Activated CD4-positive, alpha-beta memory T cell treated with anti-CD3 and anti-CD28 coated beads for 36 hours (primary cell): Measurements from ENCODE around the gene HDAC9. TPM values are rescaled to one million over a fixed set of nuclear protein-coding genes. Genes with fewer than 3 reads are reported as not detected.
"Not testable (repeated sequence)": the region's sequence is repeated elsewhere in the genome, so short reads cannot be mapped to it uniquely, and the experiment has no call there.

Source experiments
- CTCF ChIA-PET: fragments of 350-600 bp; sonication (Branson Sonifier 250); formaldehyde crosslinking; loops from one replicate; lab custom pipeline; 2021; ENCODE audit warnings: antibody characterized with exemption, inconsistent platforms; lab: Charles Lee
- POLR2A ChIA-PET: fragments of 350-600 bp; sonication (Branson Sonifier 250); formaldehyde crosslinking; loops from one replicate; lab custom pipeline; 2021; ENCODE audit warnings: antibody characterized with exemption; lab: Charles Lee
- DNase-seq: peaks from one replicate; pipeline ENCODE4 v3.0.0-alpha.2; 2020
- H3K27ac Mint-ChIP-seq: one replicate; pipeline ENCODE4 v1.8.0; 2021; ENCODE audit warnings: mixed read lengths
- H3K27me3 Mint-ChIP-seq: one replicate; pipeline ENCODE4 v1.8.0; 2021; ENCODE audit warnings: mixed read lengths
- H3K36me3 Mint-ChIP-seq: one replicate; pipeline ENCODE4 v1.8.0; 2021; ENCODE audit warnings: mixed read lengths
- H3K4me1 Mint-ChIP-seq: one replicate; pipeline ENCODE4 v1.8.0; 2021; ENCODE audit warnings: low read depth, mixed read lengths
- H3K4me3 Mint-ChIP-seq: one replicate; pipeline ENCODE4 v1.8.0; 2021; ENCODE audit warnings: mild to moderate bottlenecking, mixed read lengths
- H3K9me3 Mint-ChIP-seq: one replicate; pipeline ENCODE4 v1.8.0; 2021; ENCODE audit warnings: mixed read lengths
- intact Hi-C: fragments of 100-400 bp; cut with micrococcal nuclease; formaldehyde crosslinking; loops from one replicate; pipeline ENCODE4 v1.15.1; 2023
- total RNA-seq, 2 experiments: library from RNA; stranded (reverse); gene quantifications; one replicate each; pipeline ENCODE4 v1.2.3, GENCODE V29; 2021

HDAC9 gene
- total RNA-seq, 2 experiments from 2014 or later, result 1.0 to 1.1 TPM

DNA sequence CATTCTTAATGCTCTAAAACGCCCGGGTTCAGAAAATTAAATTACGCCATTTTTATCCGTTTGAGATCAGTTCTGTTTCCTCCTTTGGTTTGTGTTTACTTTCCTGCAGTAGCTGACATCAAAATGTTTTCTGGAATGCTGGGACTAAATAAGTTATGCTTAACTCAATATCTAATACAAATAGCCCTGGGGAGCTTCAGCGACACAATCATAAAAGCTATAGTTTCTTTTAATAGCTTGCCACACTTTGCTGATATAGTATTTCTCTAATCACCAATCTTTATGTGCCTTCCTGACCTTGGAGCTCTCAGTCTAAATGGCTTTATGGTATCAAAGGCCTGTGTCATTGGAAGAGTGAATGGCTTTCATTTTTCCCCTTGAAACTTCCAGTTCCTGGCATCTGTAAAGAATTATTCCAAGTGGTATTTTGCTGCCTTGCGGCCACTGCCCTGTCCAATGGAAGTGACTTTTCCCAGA, 202.7 kb downstream of the HDAC9 start:
- Mint-ChIP-seq H3K27me3 (no peaks in the 10 kb centered on the region), H3K9me3 (no peaks in the 10 kb centered on the region), H3K36me3 (no peaks in the 10 kb centered on the region), H3K4me1 (no peaks in the 10 kb centered on the region), H3K27ac (no peak overlapping the region), H3K4me3 (no peak overlapping the region)
- ChIA-PET POLR2A (no interaction called here), CTCF (interaction anchor here (0.8 kb wide), 1 partner anchor 10 kb away, joined by 3 read pairs; no protein-coding TSS in a partner anchor)
- intact Hi-C loops, result no loop called here
- DNase-seq, result no peak

DNA sequence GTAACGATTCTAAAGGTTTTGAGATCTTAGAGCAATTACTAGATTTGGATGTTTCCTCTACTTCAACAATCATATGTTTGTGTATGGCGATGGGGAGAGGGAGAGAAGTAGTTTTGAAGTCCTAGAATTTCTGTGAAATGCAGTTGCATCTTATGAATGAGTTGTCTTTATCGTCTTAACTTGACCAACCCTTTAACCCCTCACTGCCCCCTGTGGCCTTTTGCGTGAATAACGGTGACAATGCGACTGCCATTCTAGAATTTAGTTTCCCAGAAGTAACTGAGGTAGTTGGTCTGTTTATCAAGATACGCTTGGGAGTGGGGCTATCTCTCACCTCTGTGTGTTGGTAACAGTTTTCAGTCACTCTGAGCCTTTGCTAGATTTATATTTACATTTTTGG, 204.6 kb downstream of the HDAC9 start:
- Mint-ChIP-seq H3K27ac (no peak overlapping the region), H3K9me3 (no peaks in the 10 kb centered on the region), H3K36me3 (no peaks in the 10 kb centered on the region), H3K4me3 (no peak overlapping the region), H3K4me1 (no peaks in the 10 kb centered on the region), H3K27me3 (no peaks in the 10 kb centered on the region)
- CTCF ChIA-PET, result no interaction called here
- intact Hi-C loops, result no loop called here
- no peak for DNase-seq
- POLR2A ChIA-PET, result no interaction called here

GRCh38 chr7:18702071-18702829, 206.7 kb downstream of the HDAC9 start:
- no peaks in the 10 kb centered on the region for H3K9me3 Mint-ChIP-seq
- no peaks in the 10 kb centered on the region for H3K27me3 Mint-ChIP-seq
- DNase-seq, result no peak
- H3K36me3 Mint-ChIP-seq, result no peaks in the 10 kb centered on the region
- ChIA-PET CTCF (no interaction called here), POLR2A (no interaction called here)
- H3K4me3 Mint-ChIP-seq, result no peak overlapping the region
- H3K27ac Mint-ChIP-seq, result no peak overlapping the region
- intact Hi-C loops, result no loop called here
- no peaks in the 10 kb centered on the region for H3K4me1 Mint-ChIP-seq

- Mint-ChIP-seq H3K4me3 (no peak overlapping the region), H3K4me1 (no peaks in the 10 kb centered on the region), H3K9me3 (no peaks in the 10 kb centered on the region), H3K27me3 (no peaks in the 10 kb centered on the region), H3K27ac (no peak overlapping the region), H3K36me3 (no peaks in the 10 kb centered on the region)
- POLR2A ChIA-PET, result no interaction called here
- intact Hi-C loops, result no loop called here
- no peak for DNase-seq
- CTCF ChIA-PET, result no interaction called here
Observed at GRCh38 chr7:18703685-18704084, 208.1 kb downstream of the HDAC9 start.

GRCh38 chr7:18706670-18707069, 211.1 kb downstream of the HDAC9 start:
- Mint-ChIP-seq H3K4me3 (no peak overlapping the region), H3K9me3 (no peaks in the 10 kb centered on the region), H3K4me1 (no peaks in the 10 kb centered on the region), H3K27ac (no peak overlapping the region), H3K36me3 (no peaks in the 10 kb centered on the region), H3K27me3 (no peaks in the 10 kb centered on the region)
- DNase-seq, result no peak
- CTCF ChIA-PET, result no interaction called here
- POLR2A ChIA-PET, result no interaction called here
- intact Hi-C loops, result no loop called here

GRCh38 chr7:18708204-18708603, 212.7 kb downstream of the HDAC9 start:
- H3K36me3 Mint-ChIP-seq, result no peaks in the 10 kb centered on the region
- no peak for DNase-seq
- CTCF ChIA-PET, result no interaction called here
- H3K9me3 Mint-ChIP-seq, result no peaks in the 10 kb centered on the region
- intact Hi-C loops, result no loop called here
- POLR2A ChIA-PET, result no interaction called here
- no peak overlapping the region for H3K4me3 Mint-ChIP-seq
- H3K4me1 Mint-ChIP-seq, result no peaks in the 10 kb centered on the region
- no peak overlapping the region for H3K27ac Mint-ChIP-seq
- H3K27me3 Mint-ChIP-seq, result no peaks in the 10 kb centered on the region

DNA sequence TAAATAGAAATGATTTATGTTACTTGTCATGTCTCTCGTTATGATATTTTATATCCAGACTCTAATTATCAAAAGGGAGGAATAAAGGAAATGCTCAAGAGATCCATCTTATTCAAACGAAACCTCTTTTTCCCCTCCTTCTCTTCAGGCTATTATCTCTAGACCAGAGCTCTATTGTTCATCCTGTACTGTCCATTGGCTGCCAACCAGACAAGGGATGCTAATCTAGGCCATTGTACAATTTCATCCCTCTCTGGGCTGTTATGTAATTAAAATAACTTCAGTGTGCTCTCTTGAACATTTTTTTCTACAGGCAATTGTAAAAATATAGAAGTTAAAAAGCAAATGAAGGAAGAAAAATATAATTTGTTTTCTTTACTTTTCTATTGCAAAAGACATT, 220.4 kb downstream of the HDAC9 start:
- intact Hi-C loops, result no loop called here
- CTCF ChIA-PET, result no interaction called here

GRCh38 chr7:18721429-18721828, 225.9 kb downstream of the HDAC9 start:
- no peaks in the 10 kb centered on the region for H3K36me3 Mint-ChIP-seq
- DNase-seq, result no peak
- no peaks in the 10 kb centered on the region for H3K27me3 Mint-ChIP-seq
- peaks cover 4% of the 10 kb centered on the region for H3K9me3 Mint-ChIP-seq
- no peak overlapping the region for H3K4me3 Mint-ChIP-seq
- intact Hi-C loops, result no loop called here
- H3K4me1 Mint-ChIP-seq, result no peaks in the 10 kb centered on the region
- no peak overlapping the region for H3K27ac Mint-ChIP-seq
- CTCF ChIA-PET, result no interaction called here
- POLR2A ChIA-PET, result no interaction called here

More for the DNA sequence above, 220.4 kb downstream of the HDAC9 start:
- Mint-ChIP-seq H3K27me3 (no peaks in the 10 kb centered on the region), H3K4me3 (no peak overlapping the region), H3K36me3 (no peaks in the 10 kb centered on the region), H3K4me1 (no peaks in the 10 kb centered on the region), H3K9me3 (peaks cover 4% of the 10 kb centered on the region), H3K27ac (no peak overlapping the region)
- POLR2A ChIA-PET, result no interaction called here
- DNase-seq, result no peak

- Mint-ChIP-seq H3K27me3 (no peaks in the 10 kb centered on the region), H3K36me3 (no peaks in the 10 kb centered on the region), H3K4me1 (no peaks in the 10 kb centered on the region), H3K9me3 (no peaks in the 10 kb centered on the region), H3K27ac (no peak overlapping the region), H3K4me3 (no peak overlapping the region)
- DNase-seq, result no peak
- ChIA-PET CTCF (no interaction called here), POLR2A (no interaction called here)
- intact Hi-C loops, result no loop called here
Observed at GRCh38 chr7:18724318-18724717, 228.8 kb downstream of the HDAC9 start.

DNA sequence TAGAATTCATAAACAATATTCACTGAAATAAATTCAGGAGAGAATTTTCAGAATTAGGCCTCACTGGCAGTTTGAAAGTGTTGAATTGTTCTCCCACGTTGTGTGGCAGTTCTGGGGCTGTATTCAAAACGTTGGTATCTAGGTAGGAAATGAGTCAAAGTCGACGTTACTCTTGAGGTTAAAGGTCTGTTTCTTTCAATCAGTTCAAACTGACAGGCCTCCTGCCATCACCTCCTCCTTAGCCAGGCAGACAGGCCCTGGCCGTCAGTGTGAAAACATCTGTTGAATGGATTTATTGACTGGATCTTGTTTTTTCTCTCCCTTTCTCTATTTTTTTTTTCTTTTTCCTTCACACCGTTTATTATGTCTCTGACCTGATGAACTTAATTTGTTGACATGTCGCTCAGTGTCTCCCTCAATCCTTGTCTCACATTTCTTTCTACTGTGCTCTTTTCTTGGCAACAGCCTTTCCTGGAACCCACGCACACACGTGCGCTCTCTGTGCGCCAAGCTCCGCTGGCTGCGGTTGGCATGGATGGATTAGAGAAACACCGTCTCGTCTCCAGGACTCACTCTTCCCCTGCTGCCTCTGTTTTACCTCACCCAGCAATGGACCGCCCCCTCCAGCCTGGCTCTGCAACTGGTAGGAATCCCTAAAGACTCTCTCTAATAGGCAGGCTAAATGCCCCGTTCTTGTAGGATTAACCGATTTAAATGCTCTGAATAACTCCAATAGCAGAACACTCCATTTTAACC, 231.7 kb downstream of the HDAC9 start:
- Mint-ChIP-seq H3K36me3 (no peaks in the 10 kb centered on the region), H3K4me3 (no peak overlapping the region), H3K27ac (no peak overlapping the region), H3K4me1 (no peaks in the 10 kb centered on the region), H3K9me3 (no peaks in the 10 kb centered on the region), H3K27me3 (no peaks in the 10 kb centered on the region)
- ChIA-PET POLR2A (no interaction called here), CTCF (no interaction called here)
- no peak for DNase-seq
- intact Hi-C loops, result no loop called here

- H3K27me3 Mint-ChIP-seq, intact Hi-C loops, H3K4me1 Mint-ChIP-seq, POLR2A ChIA-PET, H3K9me3 Mint-ChIP-seq, H3K36me3 Mint-ChIP-seq, CTCF ChIA-PET, H3K4me3 Mint-ChIP-seq, DNase-seq, H3K27ac Mint-ChIP-seq: not testable (repeated sequence)
Observed at GRCh38 chr7:18736012-18736411, 240.5 kb downstream of the HDAC9 start.

- Mint-ChIP-seq H3K36me3 (no peaks in the 10 kb centered on the region), H3K4me3 (no peak overlapping the region), H3K4me1 (no peaks in the 10 kb centered on the region), H3K9me3 (peaks cover 6% of the 10 kb centered on the region), H3K27ac (no peak overlapping the region), H3K27me3 (no peaks in the 10 kb centered on the region)
- ChIA-PET CTCF (no interaction called here), POLR2A (no interaction called here)
- DNase-seq, result no peak
- intact Hi-C loops, result no loop called here
Observed at GRCh38 chr7:18740579-18740988, 245.0 kb downstream of the HDAC9 start.
